Mesenchymal stem cell (in vitro differentiated cells and primary cell): ENCODE data around the gene GTPBP1.
A peak's percentile ranks its signal among the peaks of the same experiment; 100 is the strongest.

Experiments used
- DNase-seq: peaks from one replicate; pipeline ENCODE4 v3.0.0-alpha.2; 2013
- H2AFZ ChIP-seq: one replicate; pipeline ENCODE4 v1.6.1; 2013; ENCODE audit warnings: low read depth, mild to moderate bottlenecking, control low read depth, inconsistent platforms, low read length, moderate library complexity
- H2AK5ac ChIP-seq: 2 replicates; pipeline ENCODE4 v1.6.1; 2013; ENCODE audit warnings: low read length, moderate library complexity, mild to moderate bottlenecking, inconsistent platforms; ENCODE audit not compliant: severe bottlenecking
- H2BK120ac ChIP-seq: one replicate; pipeline ENCODE4 v1.6.1; 2013; ENCODE audit warnings: low read depth, mild to moderate bottlenecking, inconsistent platforms, low read length, moderate library complexity
- H2BK12ac ChIP-seq, 2 experiments: one replicate each; pipeline ENCODE4 v1.6.1; 2013; ENCODE audit warnings: inconsistent platforms in 2 of 2, low read length in 2 of 2, mild to moderate bottlenecking in 2 of 2, moderate library complexity in 2 of 2, control low read depth in 1 of 2
- H2BK15ac ChIP-seq: one replicate; pipeline ENCODE4 v1.6.1; 2013; ENCODE audit warnings: mild to moderate bottlenecking, low read depth, inconsistent platforms; ENCODE audit not compliant: poor library complexity, severe bottlenecking
- H2BK5ac ChIP-seq: 2 replicates; pipeline ENCODE4 v1.6.1; 2013; ENCODE audit warnings: low read depth, mild to moderate bottlenecking, low read length, control low read depth, inconsistent platforms; ENCODE audit not compliant: poor library complexity, severe bottlenecking
- H3K14ac ChIP-seq, 2 experiments: one replicate each; pipeline ENCODE4 v1.6.1; 2013; ENCODE audit warnings: inconsistent platforms in 2 of 2, low read length in 2 of 2, control low read depth in 1 of 2, mild to moderate bottlenecking in 1 of 2, moderate library complexity in 1 of 2
- H3K18ac ChIP-seq, 2 experiments: one replicate each; pipeline ENCODE4 v1.6.1; 2013; ENCODE audit warnings: inconsistent platforms in 2 of 2, low read length in 2 of 2, control low read depth in 1 of 2, low read depth in 1 of 2, mild to moderate bottlenecking in 1 of 2
- H3K23ac ChIP-seq, 2 experiments: one replicate each; pipeline ENCODE4 v1.6.1; 2013; ENCODE audit warnings: inconsistent platforms in 2 of 2, low read length in 2 of 2, mild to moderate bottlenecking in 2 of 2, moderate library complexity in 2 of 2, control low read depth in 1 of 2
- H3K27ac ChIP-seq: 2 replicates; pipeline ENCODE4 v1.5.1; 2013; ENCODE audit warnings: mild to moderate bottlenecking, moderate library complexity, low read length, control low read depth, inconsistent platforms; ENCODE audit not compliant: poor library complexity, severe bottlenecking
- H3K27me3 ChIP-seq, 2 experiments: 2 replicates each; pipeline versions ENCODE4 v1.6.1 to v1.7.0; 2013; ENCODE audit warnings: low read length in 2 of 2, mild to moderate bottlenecking in 2 of 2, moderate library complexity in 2 of 2, control low read depth in 1 of 2, inconsistent platforms in 1 of 2; ENCODE audit not compliant: control insufficient read depth in 1 of 2, insufficient read depth in 1 of 2
- H3K36me3 ChIP-seq, 2 experiments: 2 replicates each; pipeline versions ENCODE4 v1.6.1 to v1.7.0; 2013; ENCODE audit warnings: low read length in 2 of 2, control low read depth in 1 of 2, inconsistent platforms in 1 of 2, low read depth in 1 of 2, mild to moderate bottlenecking in 1 of 2; ENCODE audit not compliant: insufficient read depth in 2 of 2, control insufficient read depth in 1 of 2
- H3K4ac ChIP-seq, 2 experiments: one replicate each; pipeline ENCODE4 v1.6.1; 2013; ENCODE audit warnings: inconsistent platforms in 2 of 2, low read length in 2 of 2, mild to moderate bottlenecking in 2 of 2, moderate library complexity in 2 of 2, control low read depth in 1 of 2, low read depth in 1 of 2
- H3K4me1 ChIP-seq: 2 replicates; pipeline ENCODE4 v1.6.1; 2013; ENCODE audit warnings: low read depth, low read length, control low read depth; ENCODE audit not compliant: control insufficient read depth, insufficient read depth
- H3K4me2 ChIP-seq: 2 replicates; pipeline ENCODE4 v1.6.1; 2013; ENCODE audit warnings: low read length, mild to moderate bottlenecking, inconsistent platforms; ENCODE audit not compliant: poor library complexity, severe bottlenecking
- H3K4me3 ChIP-seq, 2 experiments: 2 replicates each; pipeline versions ENCODE4 v1.5.1 to v1.7.0; 2013; ENCODE audit warnings: low read length in 2 of 2, mild to moderate bottlenecking in 2 of 2, control low read depth in 1 of 2, low read depth in 1 of 2; ENCODE audit not compliant: insufficient read depth in 1 of 2
- H3K79me1 ChIP-seq: replicated peaks from 2 replicates; pipeline ENCODE4 v1.6.1; 2013; ENCODE audit warnings: mild to moderate bottlenecking, control low read depth, low read length, inconsistent platforms; ENCODE audit not compliant: poor library complexity, severe bottlenecking
- H3K9ac ChIP-seq: 2 replicates; pipeline ENCODE4 v1.7.0; 2013; ENCODE audit warnings: mild to moderate bottlenecking, low read length, moderate library complexity
- H3K9me3 ChIP-seq: 2 replicates; pipeline ENCODE4 v1.7.0; 2013; ENCODE audit warnings: mild to moderate bottlenecking, low read length; ENCODE audit not compliant: control insufficient read depth
- H4K8ac ChIP-seq: one replicate; pipeline ENCODE4 v1.6.1; 2013; ENCODE audit warnings: inconsistent platforms, mild to moderate bottlenecking, low read length, moderate library complexity
- H4K91ac ChIP-seq: one replicate; pipeline ENCODE4 v1.6.1; 2013; ENCODE audit warnings: mild to moderate bottlenecking, low read length, inconsistent platforms
- WGBS: methylation state at CpG from one replicate; pipeline ENCODE4 v1.1.7; 2013; ENCODE audit warnings: mixed read lengths; 5-methylcytosine and 5-hydroxymethylcytosine counted together

The GTPBP1 gene

DNA sequence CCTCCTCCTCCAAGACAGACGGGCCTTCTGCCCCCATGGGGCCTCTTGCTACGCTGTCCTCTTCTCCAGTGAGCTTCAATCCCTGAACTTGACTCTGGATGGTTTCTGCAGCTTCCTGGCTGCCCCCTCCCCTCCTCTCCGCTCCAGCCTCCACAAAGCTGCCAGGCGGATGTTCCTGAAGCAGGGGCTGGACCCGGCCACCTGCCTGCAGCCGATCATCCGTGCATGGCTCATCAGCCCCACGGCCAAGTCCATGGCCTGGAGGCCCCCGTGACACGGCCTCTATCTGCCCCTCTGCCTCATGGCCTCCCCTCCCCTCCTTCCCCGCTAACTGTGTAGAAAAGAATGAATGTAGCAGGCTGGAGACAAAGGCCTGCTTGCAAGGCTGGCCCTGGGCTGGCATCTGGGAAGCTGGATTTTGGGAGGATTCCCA, 56.8 kb downstream of the GTPBP1 start:
- no peak overlapping the region for H2BK15ac ChIP-seq
- no peak overlapping the region for H3K18ac ChIP-seq
- no peak overlapping the region for H3K4ac ChIP-seq
- H3K27ac ChIP-seq: no peak overlapping the region
- H2BK5ac ChIP-seq: no peak overlapping the region
- DNase-seq: no peak
- H3K4me3 ChIP-seq: no peak overlapping the region
- H3K14ac ChIP-seq: no peak overlapping the region
- no peak overlapping the region for H3K23ac ChIP-seq
- H3K9ac ChIP-seq: no peak overlapping the region
- no peak overlapping the region for H3K4me2 ChIP-seq
- H2BK120ac ChIP-seq: no peak overlapping the region
- no peaks in the 10 kb centered on the region for H3K36me3 ChIP-seq
- no peak overlapping the region for H4K8ac ChIP-seq
- no peak overlapping the region for H2AFZ ChIP-seq
- H2BK12ac ChIP-seq: no peak overlapping the region
- peaks cover 30% of the 10 kb centered on the region for H3K4me1 ChIP-seq
- no peak overlapping the region for H4K91ac ChIP-seq
- whole genome bisulfite sequencing: 79% methylated on average over 10 of the region's 11 CpGs
- H3K27me3 ChIP-seq: peaks cover 0 to 6% of the 10 kb centered on the region in 2 experiments
- H3K9me3 ChIP-seq: no peaks in the 10 kb centered on the region
- no peaks in the 10 kb centered on the region for H3K79me1 ChIP-seq
- H2AK5ac ChIP-seq: no peak overlapping the region

DNA sequence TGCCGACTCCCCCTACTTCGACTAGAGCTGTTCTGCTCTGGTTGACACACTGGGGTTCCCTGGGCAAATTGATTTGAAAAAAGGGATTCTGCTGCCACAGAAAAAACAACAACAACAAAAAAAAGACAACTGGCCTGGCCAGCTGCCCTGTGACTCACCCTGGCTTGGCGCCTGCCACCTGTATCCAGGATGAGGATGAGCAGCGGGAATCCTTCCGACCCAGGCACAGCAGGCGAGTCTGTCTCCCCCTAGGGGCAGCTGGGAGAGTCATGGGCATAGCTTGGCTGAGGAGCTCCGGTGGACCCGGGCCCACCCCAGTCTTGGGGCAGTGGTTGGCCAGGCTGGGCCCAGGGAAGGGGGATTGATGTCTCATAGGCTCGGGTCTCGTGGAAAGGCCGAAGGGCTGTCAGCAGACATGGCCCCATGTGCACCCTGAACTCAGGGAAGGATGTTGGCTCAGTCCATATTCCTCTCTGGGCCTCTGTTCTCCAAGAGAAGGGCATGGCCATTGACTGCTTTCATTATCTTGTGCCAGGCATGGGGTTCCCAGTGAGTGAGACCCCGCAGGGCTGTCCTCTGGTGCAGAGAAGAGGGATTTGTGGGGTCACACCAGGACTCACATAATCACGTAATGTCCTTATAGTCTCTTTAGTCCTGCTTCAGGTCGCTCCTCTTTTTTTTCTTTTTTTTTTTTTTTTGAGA, 60.5 kb downstream of the GTPBP1 start:
- Histone ChIP-seq H3K9ac (no peak overlapping the region), H3K14ac (no peak overlapping the region), H3K27ac (no peak overlapping the region), H2BK5ac (no peak overlapping the region), H3K27me3 (peaks cover 0 to 6% of the 10 kb centered on the region in 2 experiments), H3K4me3 (no peak overlapping the region), H3K9me3 (no peaks in the 10 kb centered on the region), H2BK15ac (no peak overlapping the region), H3K18ac (no peak overlapping the region), H3K4me2 (no peak overlapping the region), H4K91ac (no peak overlapping the region), H3K36me3 (no peaks in the 10 kb centered on the region), H3K4ac (no peak overlapping the region), H2AK5ac (peak overlapping the region; percentile 8), H2BK120ac (no peak overlapping the region), H2BK12ac (no peak overlapping the region), H4K8ac (peak overlapping the region; percentile 21), H3K4me1 (peaks cover 23% of the 10 kb centered on the region), H3K23ac (no peak overlapping the region), H3K79me1 (no peaks in the 10 kb centered on the region), H2AFZ (no peak overlapping the region)
- 50% methylated on average over 14 of the region's 14 CpGs for WGBS
- DNase-seq: peak; percentile 78

DNA sequence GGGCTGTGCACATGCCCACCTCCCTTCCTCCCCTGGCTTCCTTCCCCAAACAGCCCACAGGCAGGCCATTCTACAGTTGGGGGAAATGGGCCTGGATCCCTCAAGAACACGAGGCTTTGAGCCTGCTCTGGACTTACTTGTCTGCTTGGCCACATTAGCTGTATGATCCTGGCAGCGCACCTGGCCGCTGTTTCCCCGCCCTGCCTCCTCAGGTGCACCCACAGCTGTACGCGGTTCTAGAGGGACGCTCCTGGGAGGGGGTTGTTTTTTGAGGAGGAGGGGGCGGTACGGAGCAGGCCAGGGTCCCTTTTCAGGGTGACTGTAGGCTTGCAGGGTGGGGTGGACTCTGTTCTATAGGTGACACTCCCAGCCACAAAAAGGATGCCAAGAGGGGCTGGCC, 61.6 kb downstream of the GTPBP1 start:
- no peaks in the 10 kb centered on the region for H3K36me3 ChIP-seq
- H2AK5ac ChIP-seq: no peak overlapping the region
- no peak overlapping the region for H3K4ac ChIP-seq
- H3K14ac ChIP-seq: no peak overlapping the region
- H4K91ac ChIP-seq: no peak overlapping the region
- H2AFZ ChIP-seq: no peak overlapping the region
- no peak overlapping the region for H2BK12ac ChIP-seq
- H2BK120ac ChIP-seq: no peak overlapping the region
- H3K4me3 ChIP-seq: no peak overlapping the region
- no peak overlapping the region for H3K18ac ChIP-seq
- no peak overlapping the region for H3K23ac ChIP-seq
- no peaks in the 10 kb centered on the region for H3K9me3 ChIP-seq
- DNase-seq: no peak
- H3K4me1 ChIP-seq: peaks cover 21% of the 10 kb centered on the region
- H2BK15ac ChIP-seq: no peak overlapping the region
- no peak overlapping the region for H2BK5ac ChIP-seq
- no peak overlapping the region for H3K9ac ChIP-seq
- H4K8ac ChIP-seq: no peak overlapping the region
- no peaks in the 10 kb centered on the region for H3K79me1 ChIP-seq
- peaks cover 0 to 6% of the 10 kb centered on the region in 2 experiments for H3K27me3 ChIP-seq
- H3K4me2 ChIP-seq: no peak overlapping the region
- H3K27ac ChIP-seq: no peak overlapping the region
- 93% methylated on average over 7 of the region's 9 CpGs for WGBS

DNA sequence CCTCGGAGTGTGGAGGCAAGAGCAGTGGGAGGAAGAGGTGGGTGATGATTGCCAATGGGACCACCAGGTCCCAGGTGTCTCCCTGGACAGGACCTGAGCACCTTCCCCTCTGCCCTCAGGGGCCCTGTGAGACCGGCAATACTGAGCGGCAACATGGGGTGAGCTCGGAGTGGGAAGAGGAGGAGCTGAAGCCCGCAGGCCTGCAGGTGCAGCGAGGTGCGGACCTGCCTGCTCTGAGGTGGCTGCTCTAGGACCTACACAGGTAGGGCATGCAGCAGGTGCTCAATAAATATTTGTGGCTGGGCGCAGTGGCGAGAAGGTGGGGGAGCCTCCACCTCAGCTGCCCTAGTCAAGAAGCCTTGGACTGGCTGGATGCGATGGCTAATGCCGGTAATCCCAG, 62.3 kb downstream of the GTPBP1 start:
- Histone ChIP-seq H2AFZ (no peak overlapping the region), H3K9ac (no peak overlapping the region), H3K23ac (no peak overlapping the region), H2BK12ac (no peak overlapping the region), H3K14ac (no peak overlapping the region), H2AK5ac (no peak overlapping the region), H4K91ac (no peak overlapping the region), H3K4me2 (no peak overlapping the region), H4K8ac (no peak overlapping the region), H3K4me1 (peaks cover 17% of the 10 kb centered on the region), H3K18ac (no peak overlapping the region), H3K4ac (no peak overlapping the region), H2BK15ac (no peak overlapping the region), H3K4me3 (no peak overlapping the region), H3K27ac (no peak overlapping the region), H3K9me3 (no peaks in the 10 kb centered on the region), H2BK120ac (no peak overlapping the region), H3K79me1 (no peaks in the 10 kb centered on the region), H2BK5ac (no peak overlapping the region), H3K27me3 (peaks cover 0 to 6% of the 10 kb centered on the region in 2 experiments), H3K36me3 (no peaks in the 10 kb centered on the region)
- DNase-seq: no peak
- 97% methylated on average over 11 of the region's 11 CpGs for WGBS
